ENCODE data around the gene KIF26B.

Gene KIF26B

GRCh38 chr1:245211035-245211749, 56.4 kb downstream of the KIF26B start:
- no peak for DNase-seq

- DNase-seq, result no peak
These were observed 57.0 kb downstream of the KIF26B start for GRCh38 chr1:245211761-245212160.

- no peak for DNase-seq
These were observed 57.5 kb downstream of the KIF26B start for GRCh38 chr1:245212221-245212710.

GRCh38 chr1:245213066-245213831, 58.5 kb downstream of the KIF26B start:
- no peak for DNase-seq

GRCh38 chr1:245215071-245215470, 60.3 kb downstream of the KIF26B start:
- DNase-seq, result no peak

GRCh38 chr1:245216366-245217115, 61.8 kb downstream of the KIF26B start:
- DNase-seq, result no peak

- no peak for DNase-seq
These were observed 63.2 kb downstream of the KIF26B start for GRCh38 chr1:245217853-245218608.

- DNase-seq, result no peak
These were observed 65.7 kb downstream of the KIF26B start for GRCh38 chr1:245220381-245220985.

- DNase-seq, result no peak
These were observed 67.0 kb downstream of the KIF26B start for GRCh38 chr1:245221805-245222204.

GRCh38 chr1:245222931-245223595, 68.3 kb downstream of the KIF26B start:
- DNase-seq, result no peak

GRCh38 chr1:245225322-245226202, 70.8 kb downstream of the KIF26B start:
- no peak for DNase-seq

- DNase-seq, result no peak
These were observed 71.4 kb downstream of the KIF26B start for GRCh38 chr1:245226203-245226499.

- no peak for DNase-seq
These were observed 74.3 kb downstream of the KIF26B start for GRCh38 chr1:245229051-245229450.

- DNase-seq, result no peak
These were observed 78.1 kb downstream of the KIF26B start for GRCh38 chr1:245232931-245233330.

- no peak for DNase-seq
These were observed 79.7 kb downstream of the KIF26B start for GRCh38 chr1:245234217-245235081.

- DNase-seq, result no peak
These were observed 80.4 kb downstream of the KIF26B start for GRCh38 chr1:245235156-245235555.

GRCh38 chr1:245240648-245241165, 85.9 kb downstream of the KIF26B start:
- DNase-seq, result no peak

GRCh38 chr1:245241526-245242130, 86.8 kb downstream of the KIF26B start:
- no peak for DNase-seq

GRCh38 chr1:245242989-245243388, 88.2 kb downstream of the KIF26B start:
- no peak for DNase-seq
